K562 (cell line): ENCODE measurements around the gene CACNA1E. TPM values are rescaled to one million over a fixed set of nuclear protein-coding genes. Genes with fewer than 3 reads are reported as not detected.

Experiments
- ATAC-seq: fragments of 200-7000 bp; cut with Tn5 transposase; 3 replicates; pipeline ENCODE4 v1.9.1; 2020; ENCODE audit warnings: moderate library complexity
- BruUV-seq: library from RNA; stranded (reverse); fragments of 400-500 nt; replicated peaks from 2 replicates; lab custom pipeline; 2021; lab: Mats Ljungman, UMichigan
- CTCF ChIA-PET: fragments of 300-600 bp; formaldehyde crosslinking; extraction: SDS; loops from one replicate; lab custom pipeline; 2021; ENCODE audit warnings: low intra/inter-chr PET ratio; lab: Yijun Ruan, JAX
- POLR2A ChIA-PET: fragments of 300-600, 350-650 bp; sonication (Branson Sonifier 250); formaldehyde crosslinking; extraction: SDS; loops from one replicate; lab custom pipeline; 2021; ENCODE audit warnings: antibody characterized with exemption, inconsistent platforms; lab: Yijun Ruan, JAX
- DNase-seq, 4 experiments: peaks; one replicate each; pipeline versions ENCODE4 v3.0.0 to v3.0.0-alpha.2; 2011 to 2018; ENCODE audit warnings: low spot score in 3 of 4, mixed read lengths in 3 of 4; ENCODE audit errors: extremely low read depth in 1 of 4
- FAIRE-seq: peaks from 2 replicates; lab custom pipeline; 2011; peaks lifted over from hg19 to GRCh38; lab: Jason Lieb, UNC
- H2AFZ ChIP-seq: 2 replicates; pipeline ENCODE4 v1.6.0; 2011; ENCODE audit warnings: low read depth, low read length, control low read depth, inconsistent platforms
- H3K27ac ChIP-seq: fragments of 200-600 bp; 3 replicates; pipeline ENCODE4 v1.8.0; 2011; ENCODE audit warnings: low read depth, mild to moderate bottlenecking, control low read depth, inconsistent platforms, low read length, moderate library complexity, mixed read lengths; ENCODE audit errors: extremely low read depth
- H3K27me3 ChIP-seq, 2 experiments: fragments of 300-600 bp in 1 of 2; 2 replicates in 1 of 2; 3 replicates in 1 of 2; pipeline versions ENCODE4 v1.6.0 to v1.8.0; 2011; ENCODE audit warnings: inconsistent platforms in 2 of 2, low read length in 2 of 2, mild to moderate bottlenecking in 1 of 2, mixed read lengths in 1 of 2, moderate library complexity in 1 of 2; ENCODE audit not compliant: control insufficient read depth in 2 of 2, insufficient read depth in 2 of 2
- H3K36me3 ChIP-seq: fragments of 300-600 bp; 3 replicates; pipeline ENCODE4 v1.8.0; 2011; ENCODE audit warnings: mild to moderate bottlenecking, low read length, inconsistent platforms; ENCODE audit not compliant: control insufficient read depth, insufficient read depth
- H3K4me1 ChIP-seq, 2 experiments: fragments of 200-600 bp in 1 of 2; replicated peaks in 1 of 2; 2 replicates in 1 of 2; 3 replicates in 1 of 2; pipeline versions ENCODE4 v1.5.1 to v1.8.0; 2011; ENCODE audit warnings: inconsistent platforms in 2 of 2, low read length in 2 of 2, mild to moderate bottlenecking in 1 of 2, mixed read lengths in 1 of 2, moderate library complexity in 1 of 2; ENCODE audit not compliant: control insufficient read depth in 2 of 2, insufficient read depth in 2 of 2
- H3K4me2 ChIP-seq: 2 replicates; pipeline ENCODE4 v1.6.1; 2011; ENCODE audit warnings: low read length, control low read depth, inconsistent platforms, mixed read lengths; ENCODE audit not compliant: insufficient read depth
- H3K4me3 ChIP-seq: fragments of 200-600 bp; sonication (generic), shearing (Covaris generic); 2 replicates; pipeline ENCODE4 v1.5.1; 2016; ENCODE audit warnings: control low read depth, inconsistent platforms
- H3K79me2 ChIP-seq: fragments of 200-600 bp; 3 replicates; pipeline ENCODE4 v1.8.0; 2011; ENCODE audit warnings: low read length, inconsistent platforms; ENCODE audit not compliant: control insufficient read depth, insufficient read depth
- H3K9ac ChIP-seq, 2 experiments: 2 replicates each; pipeline versions ENCODE4 v1.6.0 to v1.6.1; 2011; ENCODE audit warnings: low read depth in 2 of 2, low read length in 2 of 2, control low read depth in 1 of 2, inconsistent platforms in 1 of 2, mild to moderate bottlenecking in 1 of 2, mixed read lengths in 1 of 2; ENCODE audit not compliant: insufficient read depth in 1 of 2
- H3K9me1 ChIP-seq: one replicate; pipeline ENCODE4 v1.6.0; 2011; ENCODE audit warnings: inconsistent platforms, mild to moderate bottlenecking, low read length, moderate library complexity; ENCODE audit not compliant: control insufficient read depth, insufficient read depth
- H3K9me3 ChIP-seq: replicated peaks from 2 replicates; pipeline ENCODE4 v1.5.1; 2011; ENCODE audit warnings: low read depth, low read length, inconsistent platforms; ENCODE audit not compliant: control insufficient read depth, insufficient read depth
- H4K20me1 ChIP-seq: replicated peaks from 2 replicates; pipeline ENCODE4 v1.6.1; 2011; ENCODE audit warnings: low read length, inconsistent platforms, mixed read lengths; ENCODE audit not compliant: control insufficient read depth, insufficient read depth
- C11orf30 ChIP-seq: fragments of 450-650 bp; IDR thresholded peaks from 2 replicates; pipeline ENCODE4 v1.6.1; 2016; ENCODE audit warnings: low read depth, mild to moderate bottlenecking
- KDM5B ChIP-seq: fragments of 200-600 bp; sonication (generic); IDR thresholded peaks from 2 replicates; pipeline ENCODE4 v1.6.1; 2012; ENCODE audit warnings: low read depth, mild to moderate bottlenecking, moderate library complexity, low read length, control low read depth, inconsistent platforms; ENCODE audit not compliant: insufficient replicate concordance
- MAFF ChIP-seq: IDR thresholded peaks from 2 replicates; pipeline ENCODE4 v1.6.1; 2012; ENCODE audit warnings: low read length, improper control_type of control experiment
- MAFG ChIP-seq: fragments of 450-650 bp; conservative IDR thresholded peaks from 2 replicates; pipeline ENCODE4 v1.6.1; 2016; ENCODE audit warnings: missing genetic modification characterization, missing compliant biosample characterization
- MAFK ChIP-seq: IDR thresholded peaks from 2 replicates; pipeline ENCODE4 v1.6.1; 2011; ENCODE audit warnings: low read length, improper control_type of control experiment
- TOE1 ChIP-seq, 2 experiments: fragments of 450-650 bp in 1 of 2; sonication (generic) in 1 of 2; formaldehyde crosslinking in 1 of 2; IDR thresholded peaks; 2 replicates each; pipeline versions ENCODE4 v1.7.1 to v1.8.0; 2016 to 2022; ENCODE audit warnings: borderline replicate concordance in 2 of 2, mild to moderate bottlenecking in 2 of 2, antibody characterized with exemption in 1 of 2, inconsistent platforms in 1 of 2, low read depth in 1 of 2, missing genetic modification reagents in 1 of 2, moderate library complexity in 1 of 2
- ZNF197 ChIP-seq: fragments of 200-800 bp; sonication (Bioruptor generic); IDR thresholded peaks from 2 replicates; pipeline ENCODE4 v1.6.1; 2016; ENCODE audit warnings: low read depth, missing genetic modification characterization, missing compliant biosample characterization
- ZNF316 ChIP-seq: fragments of 450-650 bp; IDR thresholded peaks from 2 replicates; pipeline ENCODE4 v1.6.1; 2016
- WGBS: fragments of 100-300 bp; shearing (Covaris generic); methylation state at CpG from one replicate; pipeline ENCODE4 v1.1.6; 2016; ENCODE audit warnings: low coverage, mixed read lengths; ENCODE audit not compliant: insufficient coverage; ENCODE audit errors: missing lambda C conversion rate; 5-methylcytosine and 5-hydroxymethylcytosine counted together
- in situ Hi-C: fragments of 300-500 bp; cut with MboI; formaldehyde crosslinking; loops from 4 replicates; pipeline ENCODE4 v1.15.0; 2018; ENCODE audit warnings: inconsistent platforms, mixed read lengths
- intact Hi-C: fragments of 100-400 bp; cut with micrococcal nuclease; formaldehyde crosslinking; loops from 2 replicates; pipeline ENCODE4 v1.14.2; 2022
- polyA plus RNA-seq, 8 experiments: library from polyadenylated mRNA; depleted of rRNA in 4 of 8; stranded (reverse) in 5 of 8; unstranded in 3 of 8; fragments of >200 nt; fragmentation: Nextera tagmentation in 2 of 8; fragmentation: Illumina TruSeq in 1 of 8; extraction: Ambion mirVana in 2 of 8; extraction: Trizol in 1 of 8; gene quantifications; 2 replicates each; pipeline versions ENCODE4 v1.2.1 to v1.2.3, GENCODE V29; 2011 to 2014; ENCODE audit warnings: inconsistent platforms in 1 of 8, missing spikeins in 1 of 8
- total RNA-seq, 7 experiments: library from RNA; depleted of rRNA in 6 of 7; stranded (reverse); fragments of >200 nt in 6 of 7; fragmentation: Illumina TruSeq in 2 of 7; extraction: Trizol in 2 of 7; gene quantifications; 2 replicates each; pipeline versions ENCODE4 v1.2.1 to v1.2.3, GENCODE V29; 2011 to 2021; ENCODE audit warnings: low replicate concordance in 1 of 7
- TF ChIP-seq, protein P1 (sequence below): fragments of 450-650 bp; formaldehyde crosslinking; IDR thresholded peaks from 2 replicates; pipeline ENCODE4 v1.4.0; 2020; ENCODE audit warnings: mild to moderate bottlenecking, mixed read lengths

CACNA1E gene
- total and polyA plus RNA-seq, 9 of the 15 experiments (the other 6 are each of a cell fraction or from before 2014, with no cell fraction given): under 0.01 to 0.04 TPM; not detected in 7

DNA sequence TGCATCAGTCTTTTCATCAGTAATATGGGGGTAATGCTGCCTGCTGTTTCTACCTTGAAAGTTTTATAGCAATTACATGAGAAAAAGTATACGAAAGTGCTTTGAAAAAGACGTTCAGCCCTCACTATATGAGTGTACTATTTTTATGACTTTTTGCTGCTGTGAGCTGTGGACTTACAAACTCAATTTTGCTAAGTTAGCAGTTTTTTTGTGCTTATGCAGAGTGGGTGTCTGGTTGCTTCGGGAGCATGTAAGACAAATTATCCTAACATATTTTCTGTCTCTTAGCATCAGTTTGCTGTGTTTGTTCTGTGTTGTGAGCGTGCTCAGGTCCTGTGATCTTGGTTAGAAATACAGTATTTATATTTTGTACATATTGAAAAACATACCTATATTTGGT is 109.7 kb downstream of the CACNA1E start:
- H3K9ac ChIP-seq: no peak overlapping the region
- H3K9me1 ChIP-seq: no peaks in the 10 kb centered on the region
- intact Hi-C loops: no loop called here
- H2AFZ ChIP-seq: no peak overlapping the region
- H3K4me2 ChIP-seq: no peak overlapping the region
- ATAC-seq (no peak), FAIRE-seq (no peak), DNase-seq (no peak)
- H3K9me3 ChIP-seq: no peaks in the 10 kb centered on the region
- no peaks in the 10 kb centered on the region for H3K79me2 ChIP-seq
- no TSS peak for BruUV-seq
- WGBS: 0% methylated on average over 4 of the region's 4 CpGs
- peaks cover 0 to 13% of the 10 kb centered on the region in 2 experiments; a peak in 2 of 5 replicates for H3K27me3 ChIP-seq
- H4K20me1 ChIP-seq: no peaks in the 10 kb centered on the region
- TF ChIP-seq MAFF: peak; percentile 83
- peak; percentile 83 for TF ChIP-seq MAFG
- TF ChIP-seq KDM5B: no peak
- peak; percentile 85 for TF ChIP-seq ZNF316
- peak; percentile 84 for TF ChIP-seq MAFK
- TF ChIP-seq C11orf30: peak; percentile 77
- no peak overlapping the region for H3K27ac ChIP-seq
- CTCF ChIA-PET: no interaction called here
- in situ Hi-C loops: no loop called here
- H3K4me1 ChIP-seq: no peaks in the 10 kb centered on the region
- POLR2A ChIA-PET: no interaction called here
- H3K4me3 ChIP-seq: no peak overlapping the region
- no peaks in the 10 kb centered on the region for H3K36me3 ChIP-seq

DNA sequence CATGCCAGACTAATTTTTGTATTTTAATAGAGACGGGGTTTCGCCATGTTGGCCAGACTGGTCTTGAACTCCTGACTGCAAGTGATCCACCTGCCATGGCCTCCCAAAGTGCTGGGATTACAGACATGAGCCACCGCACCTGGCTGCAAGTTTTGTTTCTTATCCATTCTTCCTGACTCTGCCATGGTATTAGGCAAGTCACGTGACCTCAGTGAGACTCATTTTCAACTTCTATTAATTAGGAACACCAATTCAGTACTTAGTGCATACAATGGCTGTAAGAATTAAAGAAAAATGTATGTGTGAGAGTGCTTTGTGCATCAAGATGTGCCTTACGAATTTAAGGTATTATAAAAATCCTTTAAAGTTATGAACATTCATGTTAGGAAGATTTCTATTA is 111.2 kb downstream of the CACNA1E start:
- H3K9ac ChIP-seq: no peak overlapping the region
- ATAC-seq: no peak
- H2AFZ ChIP-seq: no peak overlapping the region
- H3K27me3 ChIP-seq: peaks cover 0 to 6% of the 10 kb centered on the region in 2 experiments; a peak in 1 of 5 replicates
- H3K9me1 ChIP-seq: no peaks in the 10 kb centered on the region
- no TSS peak for BruUV-seq
- no peaks in the 10 kb centered on the region for H3K36me3 ChIP-seq
- H3K4me3 ChIP-seq: no peak overlapping the region
- no peaks in the 10 kb centered on the region for H3K4me1 ChIP-seq
- no peak for DNase-seq
- no peak overlapping the region for H3K27ac ChIP-seq
- no peak for FAIRE-seq
- H4K20me1 ChIP-seq: no peaks in the 10 kb centered on the region
- H3K4me2 ChIP-seq: no peak overlapping the region
- CTCF ChIA-PET: no interaction called here
- in situ Hi-C loops (no loop called here), intact Hi-C loops (no loop called here)
- POLR2A ChIA-PET: no interaction called here
- H3K9me3 ChIP-seq: no peaks in the 10 kb centered on the region; the same call in 1 of the 2 replicates
- no peaks in the 10 kb centered on the region for H3K79me2 ChIP-seq
- WGBS: 0% methylated on average over 5 of the region's 5 CpGs
- TF ChIP-seq ZNF197 (no peak), TOE1 (IDR thresholded peaks at IDR 0.05; ENCODE audit: borderline replicate concordance) (peak; percentile 55; the same call in 1 of the 2 replicates), TOE1 (CRISPR knock-in tag; IDR thresholded peaks at IDR 0.05; ENCODE audit: borderline replicate concordance, low read depth) (no peak)
- TF ChIP-seq, protein P1, sequence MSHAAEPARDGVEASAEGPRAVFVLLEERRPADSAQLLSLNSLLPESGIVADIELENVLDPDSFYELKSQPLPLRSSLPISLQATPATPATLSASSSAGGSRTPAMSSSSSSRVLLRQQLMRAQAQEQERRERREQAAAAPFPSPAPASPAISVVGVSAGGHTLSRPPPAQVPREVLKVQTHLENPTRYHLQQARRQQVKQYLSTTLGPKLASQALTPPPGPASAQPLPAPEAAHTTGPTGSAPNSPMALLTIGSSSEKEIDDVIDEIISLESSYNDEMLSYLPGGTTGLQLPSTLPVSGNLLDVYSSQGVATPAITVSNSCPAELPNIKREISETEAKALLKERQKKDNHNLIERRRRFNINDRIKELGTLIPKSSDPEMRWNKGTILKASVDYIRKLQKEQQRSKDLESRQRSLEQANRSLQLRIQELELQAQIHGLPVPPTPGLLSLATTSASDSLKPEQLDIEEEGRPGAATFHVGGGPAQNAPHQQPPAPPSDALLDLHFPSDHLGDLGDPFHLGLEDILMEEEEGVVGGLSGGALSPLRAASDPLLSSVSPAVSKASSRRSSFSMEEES: peak; percentile 94
